GM21528 (cell line): Measurements from ENCODE around the gene DENND5B.

Experiments used
- ATAC-seq: cut with Tn5 transposase; IDR thresholded peaks from one replicate; pipeline ENCODE4 v1.9.1; 2021; ENCODE audit warnings: mild to moderate bottlenecking, moderate library complexity; ENCODE audit not compliant: unreplicated experiment, low FRiP score

DENND5B gene

DNA sequence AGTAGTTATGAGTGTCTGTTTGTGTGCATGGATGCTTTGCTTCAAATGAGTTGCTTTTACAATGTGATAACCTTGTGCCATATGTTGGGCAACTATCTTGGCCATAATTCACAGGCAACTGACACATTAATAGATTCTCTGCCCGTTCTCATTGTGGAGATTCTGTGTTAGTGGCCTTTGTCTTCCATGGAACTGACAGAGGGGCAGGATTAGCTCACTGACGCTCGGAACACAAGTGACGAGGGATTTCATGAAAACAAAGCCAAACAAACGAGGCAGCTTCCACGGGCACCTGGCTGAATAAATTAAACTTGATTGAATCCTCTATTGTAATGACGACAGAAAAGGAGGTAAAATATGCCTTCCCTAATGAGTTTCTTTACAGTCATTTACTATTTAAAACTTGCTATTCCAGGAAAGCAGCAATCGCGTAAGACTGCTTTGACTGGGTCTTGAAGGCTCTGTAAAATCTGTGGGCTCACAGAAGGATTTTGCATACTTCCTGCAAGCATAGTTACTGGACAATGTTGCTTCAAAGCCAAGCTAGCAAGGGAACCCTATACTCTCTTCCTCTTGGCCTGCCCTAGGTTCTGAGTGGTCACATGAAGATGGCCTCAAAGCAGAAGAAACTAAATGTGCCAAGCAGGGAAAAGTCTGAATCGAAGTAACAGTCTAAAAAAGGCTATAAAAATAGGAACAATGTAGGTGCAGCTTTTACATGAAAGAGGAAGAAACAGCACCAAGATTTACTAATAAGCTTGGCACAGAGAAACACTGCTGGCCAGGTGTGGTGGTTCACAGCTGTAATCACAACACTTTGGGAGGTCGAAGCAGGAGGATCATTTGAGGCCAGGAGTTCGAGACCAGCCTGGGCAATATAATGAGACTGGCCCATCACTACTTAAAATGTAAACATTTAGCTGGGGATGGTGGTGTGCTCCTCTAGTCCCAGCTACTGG lies 236.9 kb downstream of the DENND5B start:
- ATAC-seq: no peak

DNA sequence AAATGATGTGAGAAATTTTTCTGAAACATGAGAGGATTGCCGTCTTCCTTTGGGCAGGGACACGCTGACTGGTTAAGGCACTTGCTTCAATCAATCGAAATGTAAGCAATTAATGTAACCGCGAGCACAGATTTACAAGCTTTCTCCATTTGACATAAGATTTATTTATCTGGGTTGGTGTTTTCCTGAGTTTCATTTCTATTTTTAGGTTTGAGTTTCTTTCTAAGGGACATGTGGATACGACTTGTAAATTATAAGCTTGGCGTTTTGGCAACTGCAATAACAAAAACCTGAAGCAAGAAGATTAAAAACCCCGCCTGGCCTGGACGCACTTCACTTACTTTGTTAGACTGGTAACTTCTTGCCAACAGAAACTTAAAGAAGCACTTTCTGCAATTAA lies 244.7 kb downstream of the DENND5B start:
- no peak for ATAC-seq

DNA sequence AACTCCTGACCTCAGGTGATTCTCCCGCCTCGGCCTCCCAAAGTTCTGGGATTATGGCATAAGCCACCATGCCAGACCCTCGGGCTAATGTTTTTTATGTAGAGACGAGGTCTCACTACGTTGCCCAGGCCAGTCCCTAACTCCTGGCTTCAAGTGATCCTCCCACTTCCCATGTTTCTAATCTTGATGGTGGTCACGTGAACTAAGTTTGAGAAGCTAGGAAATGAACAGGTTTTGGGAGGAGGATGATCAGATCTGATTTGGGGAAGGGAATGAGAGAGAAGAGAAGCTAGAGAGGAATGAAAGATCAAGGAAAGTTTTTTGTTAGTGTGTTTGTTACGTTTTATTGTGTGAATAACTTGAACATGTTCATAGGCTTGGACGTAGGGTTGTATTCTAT lies 247.8 kb downstream of the DENND5B start:
- no peak for ATAC-seq

DNA sequence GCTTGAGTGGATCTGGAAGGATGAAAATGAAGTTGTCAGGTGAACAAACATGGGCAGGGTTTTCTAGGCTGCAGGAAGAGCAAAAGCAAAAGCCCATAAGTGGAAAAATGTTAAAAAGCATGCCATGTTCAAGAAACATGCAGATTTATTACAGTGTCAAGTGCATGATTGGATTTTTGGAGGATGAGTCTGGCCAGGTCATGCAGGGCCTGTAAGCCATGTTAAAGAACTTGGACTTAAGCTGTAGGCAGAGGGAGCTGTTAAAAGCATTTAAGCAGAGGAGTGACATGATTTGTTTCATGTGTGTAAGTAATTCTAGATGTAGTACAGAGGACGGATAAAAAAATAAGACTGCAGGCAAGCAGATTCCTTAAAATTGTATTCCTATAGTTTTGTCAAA lies 248.7 kb downstream of the DENND5B start:
- no peak for ATAC-seq

DNA sequence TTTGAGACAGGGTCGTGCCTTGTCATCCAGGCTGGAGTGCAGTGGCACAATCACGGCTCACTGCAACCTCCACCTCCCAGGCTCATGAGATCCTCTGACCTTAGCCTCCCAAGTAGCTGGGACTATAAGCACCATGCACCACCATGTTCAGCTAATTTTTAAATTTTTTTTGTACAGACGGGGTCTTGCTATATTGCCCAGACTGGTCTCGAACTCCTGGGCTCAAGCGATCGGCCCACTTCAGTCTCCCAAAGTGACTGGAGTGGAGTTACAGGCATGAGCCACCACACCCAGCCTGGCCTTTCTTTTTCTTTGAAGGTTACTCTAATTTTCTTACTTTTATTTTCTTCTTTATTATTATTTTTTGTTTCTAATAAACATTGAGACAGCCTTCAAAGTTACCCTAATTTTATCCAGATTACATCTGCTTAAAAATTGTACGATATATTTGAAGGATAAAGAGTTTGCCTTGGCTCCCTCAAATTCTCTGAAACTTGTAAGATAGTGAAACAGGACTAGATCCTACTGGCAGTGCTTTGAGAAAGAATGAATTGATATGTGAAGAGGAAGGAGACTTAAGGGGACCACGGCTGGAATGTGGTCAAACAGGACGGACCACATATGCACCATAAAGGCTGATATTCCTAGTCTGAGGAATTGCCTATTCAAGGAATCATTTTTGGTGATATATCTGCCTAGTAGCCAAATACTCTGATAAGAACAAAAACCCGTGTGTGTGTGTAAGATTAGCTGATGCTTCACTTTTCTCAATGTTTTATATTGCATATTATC lies 250.9 kb downstream of the DENND5B start:
- no peak for ATAC-seq

DNA sequence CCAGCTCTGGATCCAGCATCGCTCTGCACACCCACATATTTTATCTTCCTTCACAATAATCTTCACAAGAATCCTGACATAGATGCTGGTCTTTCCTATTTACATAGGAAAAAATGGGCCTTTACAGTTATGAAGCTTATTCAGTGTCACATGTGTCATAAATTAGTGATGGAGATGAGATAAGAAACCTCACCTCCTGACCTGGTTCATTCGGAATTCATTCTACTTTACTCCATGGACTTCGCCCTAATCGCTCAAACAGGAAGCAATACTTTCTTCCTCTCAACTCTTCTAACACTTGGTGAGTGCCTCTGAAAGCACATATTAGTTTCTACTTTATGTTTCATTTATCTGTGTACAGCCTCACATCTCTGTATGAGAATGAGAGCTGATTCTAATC lies 253.0 kb downstream of the DENND5B start:
- ATAC-seq: no peak
